Measurements from ENCODE around the gene C20orf144.
"Not testable (repeated sequence)": the region's sequence is repeated elsewhere in the genome, so short reads cannot be mapped to it uniquely, and the experiment has no call there.

C20orf144 gene

DNA sequence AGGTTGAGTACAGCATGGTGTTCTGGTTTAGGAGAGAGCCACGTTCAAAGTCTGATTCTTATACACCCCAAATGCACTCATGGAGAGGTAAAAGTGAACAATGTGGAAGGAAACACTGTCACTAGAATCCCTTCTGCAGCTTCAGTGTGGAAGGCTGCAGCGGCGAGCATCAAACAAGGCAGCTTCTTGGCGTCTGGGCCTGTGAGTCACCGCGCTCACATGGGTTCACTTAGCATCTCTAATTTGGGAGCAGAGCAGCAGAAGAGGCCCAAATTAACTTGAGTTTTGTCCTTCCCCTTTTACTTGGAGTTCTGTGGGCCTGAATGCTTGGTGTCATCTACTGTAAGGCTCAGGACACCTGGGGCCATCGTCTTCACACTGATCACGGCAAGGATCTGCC is 35.0 kb downstream of the C20orf144 start:
- no peak for DNase-seq (ENCODE audit: low spot score)

DNA sequence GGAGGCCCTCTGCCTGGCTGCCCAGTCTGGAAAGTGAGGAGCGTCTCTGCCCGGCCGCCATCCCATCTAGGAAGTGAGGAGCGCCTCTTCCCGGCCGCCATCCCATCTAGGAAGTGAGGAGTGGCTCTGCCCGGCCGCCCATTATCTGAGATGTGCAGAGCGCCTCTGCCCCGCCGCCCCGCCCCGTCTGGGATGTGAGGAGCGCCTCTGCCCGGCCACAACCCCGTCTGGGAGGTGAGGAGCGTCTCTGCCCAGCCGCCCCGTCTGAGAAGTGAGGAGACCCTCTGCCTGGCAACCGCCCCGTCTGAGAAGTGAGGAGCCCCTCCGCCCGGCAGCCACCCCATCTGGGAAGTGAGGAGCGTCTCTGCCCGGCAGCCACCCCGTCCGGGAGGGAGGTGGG is 36.8 kb downstream of the C20orf144 start:
- not testable (repeated sequence) for DNase-seq (ENCODE audit: low spot score)

DNA sequence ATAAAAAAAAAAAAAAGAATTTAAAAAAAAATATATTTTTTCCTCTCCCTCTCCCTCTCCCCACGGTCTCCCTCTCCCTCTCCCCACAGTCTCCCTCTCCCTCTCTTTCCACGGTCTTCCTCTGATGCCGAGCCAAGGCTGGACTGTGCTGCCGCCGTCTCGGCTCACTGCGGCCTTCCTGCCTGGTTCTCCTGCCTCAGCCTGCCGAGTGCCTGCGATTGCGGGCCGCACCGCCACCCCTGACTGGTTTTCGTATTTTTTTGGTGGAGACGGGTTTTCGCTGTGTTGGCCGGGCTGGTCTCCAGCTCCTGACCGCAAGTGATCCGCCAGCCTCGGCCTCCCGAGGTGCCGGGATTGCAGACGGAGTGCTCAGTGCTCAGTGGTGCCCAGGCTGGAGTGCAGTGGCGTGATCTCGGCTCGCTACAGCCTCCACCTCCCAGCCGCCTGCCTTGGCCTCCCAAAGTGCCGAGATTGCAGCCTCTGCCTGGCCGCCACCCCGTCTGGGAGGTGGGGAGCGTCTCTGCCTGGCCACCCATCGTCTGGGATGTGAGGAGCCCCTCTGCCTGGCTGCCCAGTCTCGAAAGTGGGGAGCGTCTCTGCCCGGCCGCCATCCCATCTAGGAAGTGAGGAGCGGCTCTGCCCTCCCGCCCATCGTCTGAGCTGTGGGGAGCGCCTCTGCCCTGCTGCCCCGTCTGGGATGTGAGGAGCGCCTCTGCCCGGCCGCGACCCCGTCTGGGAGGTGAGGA is 38.7 kb downstream of the C20orf144 start:
- not testable (repeated sequence) for DNase-seq (ENCODE audit: low spot score)

DNA sequence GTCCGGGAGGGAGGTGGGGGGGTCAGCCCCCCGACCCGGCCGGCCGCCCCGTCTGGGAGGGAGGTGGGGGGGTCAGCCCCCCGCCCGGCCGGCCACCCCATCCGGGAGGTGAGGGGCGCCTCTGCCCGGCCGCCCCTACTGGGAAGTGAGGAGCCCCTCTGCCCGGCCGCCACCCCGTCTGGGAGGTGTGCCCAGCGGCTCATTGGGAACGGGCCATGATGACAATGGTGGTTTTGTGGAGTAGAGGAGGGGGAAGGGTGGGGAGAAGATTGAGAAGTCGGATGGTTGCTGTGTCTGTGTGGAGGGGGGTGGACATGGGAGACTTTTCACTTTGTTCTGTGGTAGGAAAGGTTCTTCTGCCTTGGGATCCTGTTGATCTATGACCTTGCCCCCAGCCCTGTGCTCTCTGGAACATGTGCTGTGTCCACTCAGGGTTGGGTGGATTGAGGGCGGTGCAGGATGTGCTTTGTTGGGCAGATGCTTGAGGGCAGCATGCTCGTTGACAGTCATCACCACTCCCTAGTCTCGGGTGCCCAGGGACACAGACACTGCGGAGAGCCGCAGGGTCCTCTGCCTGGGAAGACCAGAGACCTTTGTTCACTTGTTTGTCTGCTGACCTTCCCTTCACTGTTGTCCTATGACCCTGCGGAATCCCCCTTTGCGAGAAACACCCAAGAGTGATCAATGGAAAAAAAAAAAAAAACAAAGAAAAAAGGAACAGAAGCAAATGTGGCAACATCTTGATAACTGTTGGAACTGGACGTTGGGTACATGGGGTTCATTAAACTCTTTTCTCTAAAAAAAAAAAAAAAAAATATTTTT is 39.7 kb downstream of the C20orf144 start:
- no peak for DNase-seq (ENCODE audit: low spot score)

DNA sequence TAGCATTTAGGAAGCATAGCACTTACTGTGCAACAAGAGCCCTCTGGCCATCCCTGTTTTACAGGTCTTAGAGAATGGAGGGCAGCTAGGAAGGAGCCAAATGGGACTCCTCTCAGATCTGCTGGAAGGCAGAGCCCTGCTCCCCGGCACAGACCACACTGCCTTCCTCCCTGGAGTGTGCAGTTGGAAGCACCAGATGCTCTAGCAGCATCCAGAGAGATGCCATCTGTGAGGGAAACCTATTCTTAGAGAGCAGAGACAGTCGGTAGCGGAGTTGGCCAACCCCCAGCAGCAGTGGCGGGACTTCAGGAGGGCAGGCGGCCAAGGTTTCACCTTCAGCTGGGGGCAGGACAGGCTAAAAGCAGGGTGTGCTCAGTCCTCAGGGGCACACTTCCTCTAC is 40.7 kb downstream of the C20orf144 start:
- DNase-seq (ENCODE audit: low spot score), result no peak

DNA sequence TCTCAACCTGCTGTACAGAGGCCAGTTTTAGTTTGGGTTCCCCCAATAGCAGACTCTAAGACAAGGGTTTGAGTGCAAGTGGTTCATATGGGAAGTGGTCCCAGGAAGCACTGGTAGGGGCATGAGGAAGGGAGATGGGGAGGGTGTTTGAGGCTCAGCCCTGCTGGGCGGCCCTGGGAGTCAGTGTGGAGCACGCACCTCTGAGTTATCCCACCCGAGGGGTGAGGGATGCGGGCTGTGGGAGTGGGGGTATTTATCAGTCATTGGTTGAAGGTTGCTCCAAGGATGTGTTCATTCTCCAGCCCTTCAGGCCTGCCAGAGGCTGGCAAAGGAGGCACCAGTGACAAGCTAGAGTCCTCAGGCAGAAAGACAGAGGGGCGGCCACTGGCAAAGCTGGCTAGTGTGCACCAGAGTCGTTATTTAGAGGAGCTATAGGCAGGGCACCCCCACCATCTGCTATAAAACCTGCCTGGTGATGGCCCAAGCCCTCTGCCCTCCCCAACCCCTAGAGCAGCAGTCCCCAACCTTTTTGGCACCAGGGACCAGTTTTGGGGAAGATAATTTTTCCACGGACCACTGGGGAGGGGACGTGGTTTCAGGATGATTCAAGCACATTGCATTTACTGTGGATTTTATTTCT is 41.5 kb downstream of the C20orf144 start:
- no peak for DNase-seq (ENCODE audit: low spot score)

DNA sequence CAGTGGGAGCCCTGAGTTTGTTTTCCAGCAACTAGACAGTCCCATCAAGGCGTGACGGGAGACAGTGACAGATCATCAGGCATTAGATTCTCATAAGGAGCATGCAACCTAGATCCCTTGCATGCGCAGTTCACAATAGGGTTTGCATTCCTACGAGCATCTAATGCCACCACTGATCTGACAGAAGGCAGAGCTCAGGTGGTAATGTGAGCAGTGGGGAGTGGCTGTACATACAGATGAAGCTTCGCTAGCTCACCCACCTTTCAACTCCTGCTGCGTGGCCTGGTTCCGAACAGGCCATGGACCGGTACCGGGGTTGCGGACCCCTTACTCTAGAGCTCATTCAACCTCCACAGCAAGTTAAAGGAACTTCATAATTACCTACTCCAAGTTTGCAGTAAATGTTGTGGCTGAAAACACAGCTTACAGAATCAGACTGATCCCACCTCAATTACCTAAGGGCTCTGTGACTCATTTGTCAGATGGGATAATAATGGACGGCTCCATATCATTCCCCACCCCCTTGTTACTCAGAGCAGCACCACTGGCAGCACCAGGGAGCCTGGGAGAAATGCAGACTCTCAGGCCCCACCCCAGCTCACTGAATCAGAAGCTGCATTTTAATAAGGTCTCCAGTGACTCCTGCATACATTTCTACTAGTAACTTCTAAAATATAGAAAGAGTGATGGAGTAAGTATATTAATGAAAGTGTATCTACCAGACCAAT is 42.2 kb downstream of the C20orf144 start:
- no peak for DNase-seq (ENCODE audit: low spot score)

DNA sequence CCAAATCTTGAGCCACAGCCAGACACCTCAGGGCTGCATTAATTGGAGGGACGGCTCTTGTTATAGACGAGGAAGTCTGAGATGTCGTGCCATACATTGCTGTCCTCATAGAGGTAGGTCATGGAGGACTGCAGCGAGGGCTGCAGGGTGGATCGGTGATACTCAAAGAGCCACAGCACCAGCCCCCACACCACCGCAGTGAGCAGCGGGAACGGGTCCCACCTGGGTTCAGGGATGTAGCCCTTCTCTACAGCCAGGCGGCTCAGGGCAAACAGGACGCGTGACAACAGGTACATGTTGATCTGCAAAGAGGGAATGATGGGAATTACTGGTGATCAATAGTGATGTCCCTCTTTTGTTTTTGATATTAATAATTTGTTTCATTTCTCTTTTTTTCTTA is 45.5 kb downstream of the C20orf144 start:
- no peak for DNase-seq (ENCODE audit: low spot score)

DNA sequence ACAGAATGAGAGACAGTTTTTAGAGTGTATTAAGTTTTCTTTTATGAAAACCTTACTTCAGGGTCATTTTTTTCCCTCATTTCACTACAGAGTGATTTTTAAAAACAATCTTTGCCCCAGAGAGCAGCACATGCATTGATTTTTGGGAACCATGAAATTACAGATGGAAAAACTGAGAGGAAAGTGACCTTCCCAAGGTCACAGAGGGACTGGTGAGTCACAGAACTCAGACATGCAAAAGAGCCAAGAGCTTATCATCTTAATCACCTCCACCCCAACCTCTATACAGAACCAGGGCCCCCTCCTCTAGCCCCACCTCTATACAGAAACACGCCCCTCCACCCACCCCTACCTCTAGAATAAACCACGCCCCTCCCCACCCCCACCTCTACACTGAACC is 47.3 kb downstream of the C20orf144 start:
- no peak for DNase-seq (ENCODE audit: low spot score)

DNA sequence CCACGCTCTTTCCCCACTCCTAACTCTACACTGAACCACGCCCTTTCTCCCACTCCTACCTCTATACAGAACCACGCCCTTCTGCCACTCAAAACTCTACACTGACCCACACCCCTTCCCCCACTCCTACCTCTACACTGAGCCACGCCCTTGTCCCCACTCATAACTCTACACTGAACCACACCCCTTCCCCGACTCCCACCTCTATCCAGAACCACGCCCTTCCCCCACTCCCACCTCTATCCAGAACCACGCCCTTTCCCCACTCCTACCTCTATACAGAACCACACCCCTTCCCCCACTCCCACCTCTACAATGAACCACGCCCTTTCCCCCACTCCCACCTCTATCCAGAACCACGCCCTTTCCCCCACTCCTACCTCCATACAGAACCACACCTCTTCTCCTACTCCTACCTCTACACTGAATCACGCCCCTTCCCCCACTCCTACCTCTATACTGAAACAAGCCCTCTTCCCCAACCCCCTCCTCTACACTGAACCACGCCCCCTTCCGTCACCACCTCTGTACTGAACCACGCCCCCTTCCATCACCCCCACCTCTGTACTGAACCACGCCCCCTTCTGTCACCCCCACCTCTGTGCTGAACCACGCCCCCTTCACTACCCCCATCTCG is 47.9 kb downstream of the C20orf144 start:
- DNase-seq (ENCODE audit: low spot score), result no peak

DNA sequence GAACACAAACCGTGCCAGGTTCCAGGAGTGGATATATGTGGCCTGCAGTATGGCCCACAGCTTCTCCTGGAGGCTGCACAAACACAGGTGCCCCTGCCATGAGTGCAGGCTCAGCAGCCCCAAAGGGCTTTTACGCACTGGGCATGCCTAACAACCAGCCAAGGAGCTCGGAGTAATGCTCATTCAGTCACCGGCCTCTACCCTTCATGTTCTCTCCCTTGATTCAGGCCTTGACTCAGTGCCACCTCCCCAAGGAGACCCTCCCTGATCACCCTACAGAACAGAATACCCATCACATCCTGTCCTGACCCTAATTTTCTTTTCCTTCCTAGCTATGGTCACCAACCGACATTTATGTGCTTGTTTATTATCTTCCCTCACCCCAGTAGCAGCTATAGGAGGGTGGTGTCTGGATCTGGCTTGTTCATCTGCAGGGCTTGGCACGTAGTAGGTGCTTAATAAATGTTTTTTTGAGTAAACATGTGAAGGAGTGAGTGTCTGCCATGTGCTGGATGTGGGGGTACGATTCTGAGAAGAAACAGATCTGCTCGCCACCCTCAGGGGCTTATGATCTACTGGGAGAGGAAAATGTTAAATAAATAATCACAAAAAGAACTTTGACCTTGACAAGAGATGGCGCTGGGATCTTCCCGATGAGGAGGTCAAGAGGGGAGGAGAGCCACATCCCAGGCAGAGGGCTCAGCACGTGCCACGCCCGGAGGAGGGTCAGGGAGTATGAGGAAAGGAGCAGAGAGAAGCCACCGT is 48.7 kb downstream of the C20orf144 start:
- DNase-seq (ENCODE audit: low spot score), result no peak

DNA sequence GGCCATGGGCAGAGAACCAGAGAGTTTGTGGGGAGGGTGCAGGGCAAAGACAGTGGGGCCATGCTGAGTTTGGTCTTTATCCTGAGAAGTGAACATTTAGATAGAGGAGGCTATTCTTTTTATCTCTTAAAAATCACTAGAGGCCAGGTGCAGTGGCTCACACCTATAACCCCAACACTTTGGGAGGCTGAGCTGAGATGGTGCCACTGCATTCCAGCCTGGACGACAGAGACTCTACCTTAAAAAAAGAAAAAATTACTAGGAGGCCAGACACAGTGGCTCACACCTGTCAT is 49.3 kb downstream of the C20orf144 start:
- no peak for DNase-seq (ENCODE audit: low spot score)

Data from left forelimb (tissue), 1 donor.